HG03354 (cell line): ENCODE measurements around the gene RAB40A.

Experiments
- ATAC-seq: cut with Tn5 transposase; IDR thresholded peaks from one replicate; pipeline ENCODE4 v1.9.1; 2021; ENCODE audit warnings: mild to moderate bottlenecking; ENCODE audit not compliant: unreplicated experiment, poor library complexity, severe bottlenecking

Gene RAB40A, protein sequence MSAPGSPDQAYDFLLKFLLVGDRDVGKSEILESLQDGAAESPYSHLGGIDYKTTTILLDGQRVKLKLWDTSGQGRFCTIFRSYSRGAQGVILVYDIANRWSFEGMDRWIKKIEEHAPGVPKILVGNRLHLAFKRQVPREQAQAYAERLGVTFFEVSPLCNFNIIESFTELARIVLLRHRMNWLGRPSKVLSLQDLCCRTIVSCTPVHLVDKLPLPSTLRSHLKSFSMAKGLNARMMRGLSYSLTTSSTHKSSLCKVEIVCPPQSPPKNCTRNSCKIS

GRCh38 chrX:103519389-103519788, at the start of gene RAB40A:
Gene RAB40A (minus strand): TSS chrX:103519489. CDS start chrX:103500756, 18,733 bp downstream.
- no peak for ATAC-seq

DNA sequence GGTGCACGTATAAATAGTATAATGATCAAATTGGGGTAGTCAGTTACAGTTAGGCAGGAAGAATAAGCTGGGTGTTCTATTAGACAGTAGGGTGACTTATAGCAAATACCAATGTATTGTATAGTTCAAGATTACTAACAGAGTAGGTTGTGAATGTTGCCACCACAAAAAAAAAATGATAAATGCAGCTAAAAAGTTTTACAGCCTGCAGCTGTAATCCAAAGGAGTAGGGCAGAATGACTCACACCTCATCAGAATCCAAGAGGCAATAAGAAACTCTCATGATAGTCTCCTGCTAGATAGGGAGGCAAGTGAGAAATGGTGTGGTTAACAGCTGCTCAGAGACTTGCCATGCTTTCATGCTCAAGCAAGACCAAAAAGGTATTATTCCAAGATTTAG, 46.5 kb upstream of the RAB40A start:
- no peak for ATAC-seq

GRCh38 chrX:103565197-103565596, 45.9 kb upstream of the RAB40A start:
- ATAC-seq, result peak; percentile 52

GRCh38 chrX:103562801-103563200, 43.5 kb upstream of the RAB40A start:
- no peak for ATAC-seq

DNA sequence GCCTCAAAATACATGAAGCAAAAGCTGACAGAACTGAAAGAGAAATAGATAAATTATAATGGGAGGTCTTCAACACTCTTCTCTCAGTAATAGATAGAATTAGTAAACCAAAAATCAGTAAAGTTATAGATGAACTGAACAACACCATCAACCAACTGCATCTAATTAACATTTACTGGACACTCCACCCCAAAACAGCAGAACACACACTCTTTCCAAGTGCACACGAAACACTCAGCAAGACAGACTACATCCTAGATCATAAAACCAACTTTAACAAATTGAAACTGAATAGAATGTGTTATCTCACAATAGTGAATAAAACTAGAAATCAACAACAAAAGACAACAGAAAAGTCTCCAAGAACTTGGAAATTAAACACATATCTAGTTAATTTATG, 41.0 kb upstream of the RAB40A start:
- ATAC-seq, result no peak

- ATAC-seq, result no peak
Observed at GRCh38 chrX:103556963-103557612, 37.8 kb upstream of the RAB40A start.

GRCh38 chrX:103554687-103555424, 35.6 kb upstream of the RAB40A start:
- peak; percentile 95 for ATAC-seq

- ATAC-seq, result no peak
Observed at GRCh38 chrX:103552236-103552635, 32.9 kb upstream of the RAB40A start.

DNA sequence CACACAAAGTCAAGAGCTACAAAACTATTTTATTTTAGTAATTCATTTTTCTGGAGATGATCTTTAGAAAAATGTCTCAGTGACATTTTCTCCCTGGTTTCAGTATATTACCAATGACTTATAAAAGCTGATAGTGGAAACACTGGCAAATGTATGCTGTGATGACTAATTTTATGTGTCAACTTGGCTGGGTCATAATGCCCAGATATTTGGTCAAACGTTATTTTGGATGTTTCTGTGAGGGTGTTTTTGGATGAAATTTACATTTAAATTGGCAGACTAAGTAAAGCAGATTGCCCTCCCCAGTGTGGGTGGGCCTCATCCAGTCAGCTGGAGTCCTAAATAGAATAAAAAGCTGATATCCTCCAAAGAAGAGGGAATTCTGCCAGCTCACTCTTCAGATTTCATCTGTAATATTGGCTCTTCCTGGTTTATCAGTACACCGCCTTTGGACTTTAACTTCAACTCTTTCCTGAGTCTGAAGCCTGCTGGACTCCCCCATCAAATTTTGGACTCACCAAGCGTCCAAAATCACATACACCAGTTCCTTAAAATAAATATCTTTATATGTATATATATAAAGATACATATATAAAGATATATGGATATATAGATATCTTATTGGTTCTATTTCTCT, 31.2 kb upstream of the RAB40A start:
- no peak for ATAC-seq

DNA sequence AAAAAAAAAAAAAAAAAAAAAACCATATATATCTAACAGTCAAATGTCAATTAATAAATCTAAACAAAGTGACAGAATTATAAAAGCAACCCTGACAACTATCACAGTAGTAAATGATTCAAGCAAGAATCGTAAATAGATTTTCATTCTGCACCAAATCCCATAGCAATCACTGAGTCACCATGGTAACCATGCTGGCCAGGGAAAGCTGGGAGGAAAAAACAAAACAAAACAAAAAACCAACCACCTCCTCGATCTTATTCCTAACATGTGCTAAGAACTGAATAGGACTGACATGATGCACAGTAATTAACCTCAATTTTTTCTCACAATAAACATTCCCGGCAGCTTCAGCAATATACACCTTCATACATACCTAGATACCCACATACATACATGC, 30.6 kb upstream of the RAB40A start:
- ATAC-seq, result no peak

DNA sequence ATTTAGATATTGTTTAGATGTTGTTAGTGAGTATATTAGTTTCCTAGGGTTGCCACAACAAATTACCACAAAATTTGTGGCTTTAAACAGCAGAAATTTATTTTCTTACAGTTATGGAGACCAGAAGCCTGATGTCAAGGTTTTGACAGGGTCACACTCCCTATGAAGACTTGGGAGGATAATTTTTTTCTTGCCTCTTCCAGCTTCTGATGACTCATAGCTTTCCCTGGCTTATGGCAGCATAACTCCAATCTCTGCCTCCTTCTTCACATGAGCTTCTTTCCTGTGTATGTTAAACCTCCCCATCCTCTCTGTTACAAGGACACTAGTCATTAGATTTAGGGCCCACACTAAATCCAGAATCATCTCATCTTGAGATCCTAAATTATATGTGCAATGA, 20.9 kb upstream of the RAB40A start:
- no peak for ATAC-seq

DNA sequence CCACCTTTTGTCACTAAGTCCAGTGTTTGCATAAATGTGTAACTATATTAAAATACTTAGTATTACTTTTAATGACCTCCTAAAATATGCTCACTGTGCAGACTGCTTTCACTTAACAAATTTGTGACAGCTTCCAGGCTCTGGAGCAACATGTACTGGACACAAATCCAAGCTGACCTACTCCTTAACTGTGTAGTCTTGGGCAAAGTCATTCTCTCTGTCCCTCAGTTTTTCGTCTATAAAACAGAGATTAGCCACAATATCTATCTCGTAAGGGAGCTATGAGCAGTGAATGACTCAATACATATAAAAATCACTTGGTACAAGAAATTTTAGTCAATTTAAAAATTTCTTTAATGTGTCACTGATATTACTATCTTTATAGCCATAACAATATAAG, 20.4 kb upstream of the RAB40A start:
- no peak for ATAC-seq

- no peak for ATAC-seq
Observed at GRCh38 chrX:103538728-103539127, 19.4 kb upstream of the RAB40A start.

DNA sequence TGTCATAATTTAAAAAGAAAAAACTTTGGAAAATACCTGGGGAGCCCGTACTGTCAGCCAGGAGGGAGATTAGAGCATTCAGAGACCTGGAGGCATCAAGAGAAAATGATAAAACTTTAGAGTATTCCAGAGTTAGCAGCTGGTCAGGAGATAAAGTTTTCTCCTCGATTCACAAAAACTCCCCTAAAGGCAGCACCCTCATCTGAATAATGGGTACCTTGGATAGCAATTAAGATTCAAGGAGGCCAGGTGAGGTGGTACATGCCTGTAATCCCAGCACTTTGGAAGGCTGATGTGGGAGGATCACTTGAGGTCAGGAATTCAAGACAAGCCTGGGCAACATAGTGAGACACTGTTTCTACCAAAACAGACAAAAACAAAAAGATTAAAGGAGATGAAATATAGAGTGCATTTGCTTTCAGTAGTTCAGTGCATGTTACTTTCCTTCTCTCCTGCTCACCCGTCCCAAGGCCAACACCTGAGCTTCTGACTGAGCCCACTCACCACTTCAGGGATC, 18.6 kb upstream of the RAB40A start:
- no peak for ATAC-seq

DNA sequence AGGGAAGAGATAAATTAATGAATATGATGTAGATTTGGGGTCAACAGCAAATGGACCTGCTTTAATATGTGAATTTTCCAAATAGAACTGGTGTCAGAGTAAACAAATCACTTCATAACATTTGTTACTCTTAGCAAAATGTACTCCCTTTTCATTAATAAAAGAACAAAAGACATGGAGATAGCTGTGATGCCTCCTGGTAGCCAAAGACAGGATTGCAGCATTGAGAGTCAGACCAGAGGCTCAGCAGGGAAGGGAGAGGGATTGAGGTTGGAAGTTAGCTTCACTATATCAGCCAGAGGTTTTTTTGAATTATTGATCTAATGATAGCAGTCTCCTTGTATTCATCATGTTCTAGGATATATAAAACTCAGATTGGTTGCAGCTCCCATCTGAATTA, 17.4 kb upstream of the RAB40A start:
- no peak for ATAC-seq

DNA sequence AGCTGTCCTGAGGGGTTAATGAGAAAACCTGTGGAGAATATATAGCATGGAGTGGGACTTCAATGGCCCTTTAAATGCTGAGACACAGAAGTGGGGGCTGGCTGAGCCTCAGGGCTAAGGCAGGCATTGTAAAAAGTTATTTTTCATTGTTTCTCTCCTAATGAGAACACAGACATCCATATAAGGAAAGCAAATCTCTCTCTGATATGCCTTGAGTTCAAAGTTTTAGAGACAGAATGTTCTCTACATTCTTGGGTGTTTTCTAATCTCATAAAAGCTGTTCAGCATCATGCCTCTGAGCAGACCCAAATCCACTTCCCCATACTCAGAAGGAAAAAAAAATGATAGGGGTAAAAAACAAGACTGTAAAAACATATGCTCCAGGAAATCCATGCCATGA, 16.8 kb upstream of the RAB40A start:
- no peak for ATAC-seq

DNA sequence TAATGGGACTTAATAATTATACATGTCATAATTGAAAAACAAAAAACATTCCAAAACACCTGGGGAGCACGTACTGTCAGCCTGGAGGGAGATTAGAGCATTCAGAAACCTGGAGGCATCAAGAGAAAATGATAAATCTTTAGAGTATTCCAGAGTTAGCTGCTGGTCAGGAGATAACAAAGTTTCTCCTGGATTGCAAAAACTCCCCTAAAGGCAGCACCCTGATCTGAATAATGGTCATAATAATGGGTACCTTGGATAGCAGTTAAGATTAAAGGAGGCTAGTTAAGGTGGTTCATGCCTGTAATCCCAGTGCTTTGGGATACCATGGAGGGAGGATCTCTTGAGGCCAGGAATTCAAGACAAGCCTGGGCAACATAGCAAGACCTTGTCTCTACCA, 15.9 kb upstream of the RAB40A start:
- ATAC-seq, result no peak

DNA sequence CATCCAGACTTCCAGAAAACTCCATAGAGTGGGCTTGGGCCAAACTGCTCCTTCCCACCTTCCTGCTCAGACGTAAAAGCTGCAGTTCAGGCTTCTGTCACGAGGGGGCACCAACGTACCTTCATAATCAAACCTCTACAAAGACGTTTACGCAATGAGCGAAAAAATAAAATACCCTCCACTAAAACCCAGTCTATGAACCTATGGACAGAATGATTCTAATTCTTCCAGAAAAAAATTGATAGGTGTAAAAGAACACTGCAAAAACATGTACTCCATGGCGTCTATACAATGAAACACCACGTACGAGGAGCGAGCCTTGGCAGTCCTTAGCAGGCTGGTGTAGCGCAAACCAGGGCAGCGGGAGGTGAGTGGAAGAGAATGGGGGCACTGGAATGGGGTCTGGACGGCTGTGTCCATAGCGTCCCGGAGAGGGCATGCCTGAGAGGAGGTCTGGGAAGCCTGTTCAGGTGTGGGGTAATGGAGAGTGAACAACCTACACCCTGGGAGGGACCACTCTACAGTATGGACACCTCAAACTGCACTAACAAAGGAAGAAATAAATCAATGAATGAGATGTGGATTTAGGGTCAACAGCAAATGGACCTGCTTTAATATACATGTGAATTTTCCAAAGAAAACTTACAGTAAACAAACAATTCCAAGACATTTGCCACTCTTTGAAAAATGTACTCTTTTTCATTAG, 14.4 kb upstream of the RAB40A start:
- peak; percentile 81 for ATAC-seq

GRCh38 chrX:103531002-103531401, 11.7 kb upstream of the RAB40A start:
- no peak for ATAC-seq

GRCh38 chrX:103530545-103530944, 11.3 kb upstream of the RAB40A start:
- no peak for ATAC-seq
